Measurements from ENCODE around the gene NUDT14.

Gene NUDT14

DNA sequence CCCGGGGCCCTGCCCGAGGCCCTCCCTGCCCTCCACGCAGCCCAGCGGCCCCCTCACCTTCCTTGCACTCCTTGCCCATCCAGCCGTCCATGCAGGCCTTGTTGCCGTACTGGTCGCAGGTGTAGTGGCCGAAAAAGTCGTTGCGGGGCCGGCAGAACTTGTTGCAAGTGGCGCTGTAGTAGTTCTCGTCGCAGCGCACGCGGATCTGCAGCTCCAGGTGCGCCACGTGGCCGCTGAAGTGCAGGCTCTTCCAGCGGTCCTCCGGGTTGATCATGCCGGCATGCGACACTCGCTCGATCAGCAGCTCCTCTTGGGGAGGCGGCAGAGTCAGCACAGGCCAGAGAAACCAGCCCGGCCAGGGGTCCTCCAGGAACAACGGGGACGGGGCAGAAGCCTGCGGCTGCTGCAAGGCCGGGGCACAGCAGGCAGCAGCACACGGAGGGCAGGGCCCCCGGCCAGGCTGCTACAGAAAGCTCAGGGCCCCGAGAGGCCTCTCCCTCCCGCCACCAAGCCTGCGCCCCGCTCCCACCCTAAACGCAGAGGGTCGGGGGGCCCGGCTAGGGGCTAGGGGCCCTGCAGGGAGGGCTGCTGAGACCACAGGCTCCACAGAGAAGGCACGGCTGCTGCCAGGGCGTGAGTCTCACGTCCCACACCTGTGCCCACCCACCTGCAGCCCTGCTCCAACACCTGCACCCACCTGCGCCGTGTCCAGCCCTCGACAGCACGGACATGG, 25.3 kb downstream of the NUDT14 start:
- DNase-seq: no peak

DNA sequence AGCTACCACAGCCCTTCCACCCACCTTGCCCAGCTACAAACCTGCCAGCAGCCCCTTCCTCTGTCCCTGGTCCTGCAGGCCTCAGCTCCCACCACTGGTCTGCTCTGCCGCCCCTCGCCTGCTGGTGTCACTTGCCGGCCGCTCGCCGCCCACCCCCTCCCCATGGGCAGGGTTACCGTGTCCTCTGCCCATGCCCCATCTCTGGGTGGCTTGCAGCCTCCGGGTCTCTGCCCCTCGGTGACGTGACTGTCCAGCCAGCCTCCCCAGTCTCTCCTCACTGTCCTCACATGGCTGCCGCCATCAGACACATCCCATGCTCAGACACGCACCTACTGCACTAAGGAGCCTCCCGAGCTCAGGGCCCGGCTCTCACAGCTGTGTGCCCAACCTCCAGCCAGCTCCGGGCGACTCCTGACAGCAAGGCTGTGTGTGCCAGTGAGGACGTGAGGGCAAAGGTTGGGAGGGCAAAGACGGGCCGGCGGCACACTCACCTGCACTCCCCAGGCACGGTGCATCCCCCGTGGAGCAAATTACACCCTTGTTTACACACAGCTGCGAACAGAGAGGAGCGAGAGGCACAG, 26.0 kb downstream of the NUDT14 start:
- DNase-seq: no peak

DNA sequence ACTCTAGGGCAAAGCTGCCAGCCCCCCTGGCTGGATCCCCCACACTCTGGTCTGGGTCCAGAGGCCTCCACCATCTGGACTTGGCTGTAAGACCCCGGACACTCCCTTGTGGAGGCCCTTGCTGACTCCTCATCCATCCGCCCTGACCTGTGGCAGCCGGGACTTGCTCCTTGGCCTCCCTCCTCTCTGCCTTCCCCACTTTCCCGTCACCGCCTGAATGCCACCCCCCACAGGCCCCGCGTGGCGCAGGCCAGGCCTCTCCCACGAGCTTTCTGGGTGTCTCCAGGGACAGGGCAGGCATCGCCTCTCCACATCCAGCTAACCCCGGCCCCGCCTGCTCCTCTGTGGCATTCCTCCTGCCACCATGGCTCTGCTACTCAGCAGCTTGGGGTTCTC, 26.6 kb downstream of the NUDT14 start:
- DNase-seq: no peak

GRCh38 chr14:105153739-105154475, 27.2 kb downstream of the NUDT14 start:
- no peak for DNase-seq

- no peak for DNase-seq
Observed at GRCh38 chr14:105153331-105153731, 27.8 kb downstream of the NUDT14 start.

GRCh38 chr14:105152794-105153241, 28.3 kb downstream of the NUDT14 start:
- DNase-seq: no peak

GRCh38 chr14:105151838-105152793, 29.0 kb downstream of the NUDT14 start:
- no peak for DNase-seq

DNA sequence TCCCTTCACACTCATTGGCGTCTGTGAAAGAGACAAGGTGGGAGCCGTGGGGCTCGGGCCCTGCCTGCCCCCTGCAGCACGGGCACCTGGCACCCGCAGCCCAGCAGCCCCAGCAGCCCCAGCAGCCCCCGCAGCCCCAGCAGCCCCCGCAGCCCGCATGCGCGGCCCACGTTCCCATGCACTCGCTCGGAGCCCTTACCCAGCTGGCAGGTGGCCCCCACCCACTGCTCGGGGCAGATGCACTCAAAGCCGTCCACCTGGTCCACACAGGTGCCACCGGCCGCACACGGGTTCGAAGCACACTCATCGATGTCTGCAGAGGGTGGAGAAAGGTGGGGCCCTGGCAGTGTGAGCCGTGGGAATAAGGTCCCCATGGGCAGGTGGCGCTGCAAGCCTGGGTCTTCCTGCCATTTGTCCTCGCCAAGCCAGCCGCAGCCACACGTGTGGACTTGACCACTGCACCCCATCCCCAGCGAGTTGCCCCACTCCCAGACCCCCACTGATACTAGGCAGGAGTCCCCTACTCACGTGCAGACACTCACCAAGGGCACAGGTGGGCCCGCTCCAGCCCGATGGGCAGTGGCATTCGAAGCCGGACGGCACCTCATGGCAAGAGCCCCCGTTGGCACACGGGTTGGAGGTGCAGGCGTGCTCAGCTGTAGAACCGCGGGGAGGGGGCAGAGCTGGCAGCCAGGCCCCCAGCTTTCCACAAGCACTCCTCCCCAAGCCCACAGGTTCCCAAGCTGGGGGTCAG, 29.9 kb downstream of the NUDT14 start:
- no peak for DNase-seq

DNA sequence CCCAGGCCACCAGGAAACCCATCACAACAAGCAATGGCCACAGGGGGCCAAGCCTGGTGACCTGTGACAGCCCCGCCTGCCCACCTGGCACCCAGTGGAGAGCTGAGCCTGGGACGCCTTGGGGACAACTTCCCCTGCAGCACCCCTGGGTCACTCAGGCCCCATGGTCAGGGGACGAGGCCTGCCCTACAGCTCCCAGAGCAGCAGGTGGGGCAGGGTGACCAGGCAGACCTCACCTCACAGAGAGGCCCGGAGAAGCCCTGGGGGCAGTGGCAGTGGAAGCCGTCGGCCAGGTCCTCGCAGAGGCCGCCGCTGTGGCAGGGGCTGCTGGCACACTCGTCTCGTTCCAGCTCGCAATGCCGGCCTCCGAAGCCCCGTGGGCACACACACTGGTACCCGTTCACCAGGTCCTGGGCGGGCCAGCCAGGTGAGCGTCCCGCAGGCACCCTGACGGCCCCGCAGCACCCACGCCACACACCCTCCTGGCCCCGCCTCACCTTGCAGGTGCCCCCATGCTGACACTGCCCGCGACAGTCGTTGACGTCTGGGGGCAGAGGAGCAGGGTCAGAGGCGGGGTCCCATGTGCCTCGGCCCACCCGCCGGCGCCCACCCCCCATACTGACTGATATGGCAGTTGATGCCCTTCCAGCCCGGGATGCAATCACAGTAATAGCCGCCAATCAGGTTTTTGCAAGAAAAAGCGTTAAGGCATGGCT, 30.6 kb downstream of the NUDT14 start:
- no peak for DNase-seq

GRCh38 chr14:105150026-105150367, 31.1 kb downstream of the NUDT14 start:
- DNase-seq: no peak

- DNase-seq: no peak
Observed at GRCh38 chr14:105149146-105149781, 31.8 kb downstream of the NUDT14 start.

- DNase-seq: no peak
Observed at GRCh38 chr14:105148604-105149145, 32.4 kb downstream of the NUDT14 start.

DNA sequence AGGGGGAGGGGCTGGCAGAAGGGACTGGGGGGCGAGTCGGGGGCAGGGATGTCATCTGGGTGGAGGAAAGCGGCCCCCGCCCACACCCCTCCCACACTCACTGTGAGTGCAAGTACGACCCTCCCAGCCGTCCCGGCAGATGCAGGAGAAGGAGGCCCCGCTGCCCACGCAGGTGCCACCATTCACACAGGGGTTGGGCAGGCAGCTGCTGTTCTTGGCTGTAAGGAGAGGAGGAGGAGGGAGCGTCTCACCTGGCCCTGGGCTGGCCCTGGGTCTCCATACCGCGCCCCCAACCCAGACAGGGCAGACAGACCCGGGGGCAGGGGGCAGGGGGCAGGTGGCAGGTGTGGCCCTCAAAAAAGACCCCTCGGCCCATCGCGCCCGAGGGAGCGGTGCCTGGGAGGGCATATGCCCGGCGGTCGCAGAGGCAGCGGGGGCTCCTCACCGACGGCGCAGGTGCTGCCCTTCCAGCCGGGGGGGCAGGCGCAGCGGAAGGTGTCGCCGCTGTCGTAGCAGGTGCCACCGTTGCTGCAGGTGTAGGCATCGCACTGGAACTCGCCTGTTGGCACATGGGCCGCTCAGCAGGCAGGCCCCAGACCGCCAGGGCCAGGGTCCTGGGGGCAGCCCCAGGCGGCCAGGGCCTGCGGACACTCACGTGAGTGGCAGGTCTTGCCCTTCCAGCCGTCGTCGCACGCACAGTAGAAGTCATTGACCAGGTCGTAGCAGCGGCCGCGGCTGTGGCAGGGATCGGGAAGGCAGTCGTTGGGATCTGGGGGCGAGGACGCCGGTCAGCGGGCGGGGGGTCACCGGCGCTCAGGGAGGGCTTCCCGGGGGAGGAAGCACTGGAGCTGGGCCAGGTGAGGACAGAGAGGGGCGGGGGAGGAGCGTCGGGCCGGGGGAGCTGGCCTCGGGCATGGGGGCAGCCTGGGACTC, 33.2 kb downstream of the NUDT14 start:
- no peak for DNase-seq

GRCh38 chr14:105146976-105147635, 34.0 kb downstream of the NUDT14 start:
- no peak for DNase-seq

- DNase-seq: no peak
Observed at GRCh38 chr14:105146181-105146975, 34.7 kb downstream of the NUDT14 start.

GRCh38 chr14:105145381-105146180, 35.5 kb downstream of the NUDT14 start:
- DNase-seq: no peak
